GM18951 (cell line): ENCODE results near the gene GABBR2.

Experiments used
- POLR2A ChIP-seq: IDR thresholded peaks from 4 replicates; pipeline ENCODE4 v1.6.1; 2011; ENCODE audit warnings: mild to moderate bottlenecking; ENCODE audit not compliant: insufficient read length, insufficient read depth; ENCODE audit errors: extremely low read depth
- in situ Hi-C: fragments of 300-500 bp; cut with MboI; formaldehyde crosslinking; loops from one replicate; pipeline ENCODE4 v1.12.0; 2022; ENCODE audit warnings: low sequenced_read_pairs, mixed read lengths, inconsistent platforms; ENCODE audit not compliant: unreplicated experiment

The GABBR2 gene

GRCh38 chr9:98708103-98708932 is 417 bp downstream of the GABBR2 start:
- no peak for TF ChIP-seq POLR2A
- in situ Hi-C loops = no loop called here

- in situ Hi-C loops = no loop called here
Measured at GRCh38 chr9:98707166-98708102, 1.3 kb downstream of the GABBR2 start.

GRCh38 chr9:98706651-98707165 is 2.0 kb downstream of the GABBR2 start:
- no peak for TF ChIP-seq POLR2A
- in situ Hi-C loops = no loop called here

More at GRCh38 chr9:98707166-98708102, 1.3 kb downstream of the GABBR2 start:
- no peak for TF ChIP-seq POLR2A

- TF ChIP-seq POLR2A = no peak
- in situ Hi-C loops = no loop called here
Measured at GRCh38 chr9:98702835-98703380, 5.8 kb downstream of the GABBR2 start.

GRCh38 chr9:98702340-98702739 is 6.4 kb downstream of the GABBR2 start:
- in situ Hi-C loops = no loop called here
- no peak for TF ChIP-seq POLR2A

GRCh38 chr9:98701576-98701975 is 7.2 kb downstream of the GABBR2 start:
- in situ Hi-C loops = no loop called here
- no peak for TF ChIP-seq POLR2A

GRCh38 chr9:98700801-98701200 is 7.9 kb downstream of the GABBR2 start:
- in situ Hi-C loops = no loop called here
- TF ChIP-seq POLR2A = no peak

GRCh38 chr9:98698856-98699255 is 9.9 kb downstream of the GABBR2 start:
- in situ Hi-C loops = no loop called here
- TF ChIP-seq POLR2A = no peak

GRCh38 chr9:98694943-98695342 is 13.8 kb downstream of the GABBR2 start:
- in situ Hi-C loops = no loop called here
- TF ChIP-seq POLR2A = no peak

- no peak for TF ChIP-seq POLR2A
- in situ Hi-C loops = no loop called here
Measured at GRCh38 chr9:98692392-98692791, 16.3 kb downstream of the GABBR2 start.

GRCh38 chr9:98691890-98692289 is 16.8 kb downstream of the GABBR2 start:
- in situ Hi-C loops = no loop called here

GRCh38 chr9:98690686-98691085 is 18.0 kb downstream of the GABBR2 start:
- no peak for TF ChIP-seq POLR2A
- in situ Hi-C loops = no loop called here

More at GRCh38 chr9:98691890-98692289, 16.8 kb downstream of the GABBR2 start:
- TF ChIP-seq POLR2A = no peak

- in situ Hi-C loops = no loop called here
- TF ChIP-seq POLR2A = no peak
Measured at GRCh38 chr9:98688710-98689495, 19.8 kb downstream of the GABBR2 start.

- in situ Hi-C loops = no loop called here
- TF ChIP-seq POLR2A = no peak
Measured at GRCh38 chr9:98687911-98688310, 20.8 kb downstream of the GABBR2 start.
